DND-41 (cell line): ENCODE results near the gene SPAM1.
"Not testable (repeated sequence)": the region's sequence is repeated elsewhere in the genome, so short reads cannot be mapped to it uniquely, and the experiment has no call there.

Experiments
- ATAC-seq: fragments of 200-7000 bp; cut with Tn5 transposase; 3 replicates; pipeline ENCODE4 v1.9.1; 2021; ENCODE audit warnings: low read depth; ENCODE audit not compliant: insufficient read depth
- DNase-seq: peaks from one replicate; pipeline ENCODE4 v3.0.0-alpha.2; 2020
- H2AFZ ChIP-seq: 2 replicates; pipeline ENCODE4 v1.6.0; 2012; ENCODE audit warnings: low read depth, low read length
- H3K27ac ChIP-seq: 2 replicates; pipeline ENCODE4 v1.5.1; 2012; ENCODE audit warnings: low read length, inconsistent platforms
- H3K27me3 ChIP-seq: fragments of 200-600 bp; sonication (generic); 2 replicates; pipeline ENCODE4 v1.6.0; 2012; ENCODE audit warnings: low read length, mild to moderate bottlenecking, inconsistent platforms; ENCODE audit not compliant: insufficient read depth, poor library complexity
- H3K36me3 ChIP-seq: 2 replicates; pipeline ENCODE4 v1.5.1; 2012; ENCODE audit warnings: low read length, inconsistent platforms; ENCODE audit not compliant: insufficient read depth
- H3K4me1 ChIP-seq: 2 replicates; pipeline ENCODE4 v1.5.1; 2012; ENCODE audit warnings: mild to moderate bottlenecking, low read length; ENCODE audit not compliant: insufficient read depth
- H3K4me2 ChIP-seq: 2 replicates; pipeline ENCODE4 v1.6.0; 2012; ENCODE audit warnings: mild to moderate bottlenecking, moderate library complexity, low read length, inconsistent platforms; ENCODE audit not compliant: insufficient read depth
- H3K4me3 ChIP-seq, 2 experiments: fragments of 200-600 bp in 1 of 2; shearing (Covaris generic) in 1 of 2; 2 replicates each; pipeline ENCODE4 v1.5.1; 2012 to 2016; ENCODE audit warnings: inconsistent platforms in 2 of 2, low read length in 2 of 2, mild to moderate bottlenecking in 2 of 2, low read depth in 1 of 2, moderate library complexity in 1 of 2
- H3K79me2 ChIP-seq: 2 replicates; pipeline ENCODE4 v1.6.0; 2012; ENCODE audit warnings: low read length, inconsistent platforms; ENCODE audit not compliant: insufficient read depth
- H3K9ac ChIP-seq: 2 replicates; pipeline ENCODE4 v1.6.0; 2012; ENCODE audit warnings: low read depth, mild to moderate bottlenecking, inconsistent platforms, low read length, moderate library complexity
- H3K9me3 ChIP-seq: 2 replicates; pipeline ENCODE4 v1.5.1; 2012; ENCODE audit warnings: low read length, moderate library complexity, mild to moderate bottlenecking, inconsistent platforms; ENCODE audit not compliant: insufficient read depth, severe bottlenecking
- H4K20me1 ChIP-seq: 2 replicates; pipeline ENCODE4 v1.6.0; 2012; ENCODE audit warnings: low read length; ENCODE audit not compliant: insufficient read depth
- CTCF ChIP-seq: IDR thresholded peaks from 2 replicates; pipeline ENCODE4 v1.5.1; 2012; ENCODE audit warnings: borderline replicate concordance, low read length, moderate library complexity, mild to moderate bottlenecking; ENCODE audit not compliant: poor library complexity, severe bottlenecking; ENCODE audit errors: extremely low read depth
- EZH2 ChIP-seq: IDR thresholded peaks from 3 replicates; pipeline ENCODE4 v1.6.1; 2012; ENCODE audit warnings: borderline replicate concordance, low read depth, mild to moderate bottlenecking, moderate library complexity, low read length, inconsistent platforms; ENCODE audit not compliant: severe bottlenecking

SPAM1 gene

DNA sequence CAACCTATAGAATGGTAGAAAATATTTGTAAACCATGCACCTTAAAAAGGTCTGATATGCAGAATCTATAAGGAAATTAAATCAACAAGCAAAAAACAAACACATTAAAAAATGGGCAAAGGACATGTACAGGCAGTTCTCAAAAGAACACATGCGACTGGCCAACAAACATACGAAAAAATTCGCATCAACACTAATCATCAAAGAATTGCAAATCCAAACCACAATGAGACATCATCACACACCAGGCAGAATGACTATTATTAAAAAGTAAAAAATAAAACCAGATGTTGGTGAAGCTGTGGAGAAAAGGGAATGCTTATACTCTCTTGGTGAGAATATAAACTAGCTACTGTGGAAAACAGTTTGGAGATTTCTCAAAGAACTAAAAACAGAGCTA lies 74.7 kb downstream of the SPAM1 start:
- H3K4me1 ChIP-seq, result no peaks in the 10 kb centered on the region
- no peak overlapping the region for H3K9ac ChIP-seq
- no peak overlapping the region for H2AFZ ChIP-seq
- H3K4me2 ChIP-seq, result no peak overlapping the region
- H3K27ac ChIP-seq, result no peak overlapping the region
- DNase-seq (no peak), ATAC-seq (no peak)
- no peaks in the 10 kb centered on the region for H3K79me2 ChIP-seq
- peaks cover 4% of the 10 kb centered on the region for H3K9me3 ChIP-seq
- no peak overlapping the region for H3K4me3 ChIP-seq
- H3K27me3 ChIP-seq, result no peaks in the 10 kb centered on the region
- H4K20me1 ChIP-seq, result no peaks in the 10 kb centered on the region
- no peaks in the 10 kb centered on the region for H3K36me3 ChIP-seq
- no peak for TF ChIP-seq CTCF
- TF ChIP-seq EZH2, result no peak

DNA sequence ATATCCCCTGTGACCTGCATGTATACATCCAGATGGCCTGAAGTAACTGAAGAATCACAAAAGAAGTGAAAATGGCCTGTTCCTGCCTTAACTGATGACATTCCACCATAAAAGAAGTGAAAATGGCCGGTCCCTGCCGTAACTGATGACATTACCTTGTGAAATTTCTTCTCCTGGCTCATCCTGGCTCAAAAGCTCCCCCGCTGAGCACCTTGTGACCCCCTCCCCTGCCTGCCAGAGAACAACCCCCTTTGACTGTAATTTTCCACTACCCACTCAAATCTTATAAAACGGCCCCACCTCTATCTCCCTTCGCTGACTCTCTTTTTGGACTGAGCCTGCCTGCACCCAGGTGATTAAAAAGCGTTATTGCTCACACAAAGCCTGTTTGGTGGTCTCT lies 83.3 kb downstream of the SPAM1 start:
- H3K27me3 ChIP-seq, H4K20me1 ChIP-seq, H3K9ac ChIP-seq, ATAC-seq, H3K9me3 ChIP-seq, H3K27ac ChIP-seq, H3K4me2 ChIP-seq, H3K79me2 ChIP-seq, H3K4me1 ChIP-seq, H3K36me3 ChIP-seq, H2AFZ ChIP-seq, H3K4me3 ChIP-seq, DNase-seq: not testable (repeated sequence)

DNA sequence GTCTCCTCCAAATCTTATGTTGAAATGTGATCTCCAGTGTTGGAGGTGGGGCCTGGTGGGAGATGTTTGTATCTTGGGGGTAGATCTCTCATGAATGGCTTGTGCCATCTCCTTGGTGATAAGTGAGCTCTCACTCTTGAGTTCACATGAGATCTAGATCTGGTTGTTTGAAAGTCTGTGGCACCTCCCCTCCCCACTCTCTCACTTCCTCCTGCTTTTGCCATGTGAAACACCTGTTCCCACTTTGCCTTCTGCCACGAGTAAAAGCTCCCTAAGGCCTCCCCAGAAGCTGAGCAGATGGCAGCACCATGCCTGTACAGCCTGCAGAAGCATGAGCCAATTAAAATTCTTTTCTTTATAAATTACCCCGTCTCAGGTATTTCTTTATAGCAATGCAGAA lies 84.3 kb downstream of the SPAM1 start:
- Histone ChIP-seq H3K4me2 (no peak overlapping the region), H3K9me3 (no peaks in the 10 kb centered on the region), H3K36me3 (no peaks in the 10 kb centered on the region), H2AFZ (no peak overlapping the region), H3K4me3 (no peak overlapping the region), H3K27me3 (no peaks in the 10 kb centered on the region), H3K27ac (no peak overlapping the region), H3K4me1 (no peaks in the 10 kb centered on the region), H3K79me2 (no peaks in the 10 kb centered on the region), H3K9ac (no peak overlapping the region), H4K20me1 (no peaks in the 10 kb centered on the region)
- DNase-seq (no peak), ATAC-seq (no peak)
- TF ChIP-seq EZH2, result no peak
- no peak for TF ChIP-seq CTCF
